Small intestine (tissue), 7 donors: Measurements from ENCODE around the gene ERCC1. TPM values are rescaled to one million over a fixed set of nuclear protein-coding genes. Genes with fewer than 3 reads are reported as not detected.
A peak's percentile ranks its signal among the peaks of the same experiment; 100 is the strongest.
"Not testable (repeated sequence)": the region's sequence is repeated elsewhere in the genome, so short reads cannot be mapped to it uniquely, and the experiment has no call there.

Source experiments
- DNase-seq, 2 donors: peaks; one replicate each; pipeline versions ENCODE4 v3.0.0 to v3.0.0-alpha.2; 2013
- FAIRE-seq: peaks from 2 replicates; lab custom pipeline; 2012; peaks lifted over from hg19 to GRCh38; lab: Jason Lieb, UNC
- H3K27ac ChIP-seq, 3 donors: one replicate each; pipeline ENCODE4 v1.5.1; 2013; ENCODE audit warnings: low read length in 2 of 3, mild to moderate bottlenecking in 2 of 3, control low read depth in 1 of 3, inconsistent platforms in 1 of 3, low read depth in 1 of 3, moderate library complexity in 1 of 3
- H3K27me3 ChIP-seq, 3 donors: one replicate each; pipeline ENCODE4 v1.6.1; 2013; ENCODE audit warnings: low read length in 3 of 3, inconsistent platforms in 1 of 3; ENCODE audit not compliant: control insufficient read depth in 3 of 3, insufficient read depth in 3 of 3
- H3K36me3 ChIP-seq, 3 donors: one replicate each; pipeline ENCODE4 v1.6.1; 2013; ENCODE audit warnings: low read length in 3 of 3, inconsistent platforms in 1 of 3, low read depth in 1 of 3, mild to moderate bottlenecking in 1 of 3, moderate library complexity in 1 of 3; ENCODE audit not compliant: control insufficient read depth in 3 of 3, insufficient read depth in 2 of 3
- H3K4me1 ChIP-seq, 3 donors: one replicate each; pipeline ENCODE4 v1.6.1; 2013; ENCODE audit warnings: low read length in 2 of 3, inconsistent platforms in 1 of 3, low read depth in 1 of 3, mild to moderate bottlenecking in 1 of 3, moderate library complexity in 1 of 3; ENCODE audit not compliant: control insufficient read depth in 3 of 3, insufficient read depth in 2 of 3
- H3K4me3 ChIP-seq, 3 donors: one replicate each; pipeline ENCODE4 v1.5.1; 2013; ENCODE audit warnings: low read length in 3 of 3, control low read depth in 1 of 3, inconsistent platforms in 1 of 3, low read depth in 1 of 3, mild to moderate bottlenecking in 1 of 3, moderate library complexity in 1 of 3
- H3K9me3 ChIP-seq, 2 donors: one replicate each; pipeline ENCODE4 v1.6.1; 2013; ENCODE audit warnings: low read depth in 1 of 2, low read length in 1 of 2; ENCODE audit not compliant: control insufficient read depth in 2 of 2, insufficient read depth in 1 of 2
- WGBS, 3 donors: extraction: QIAGEN DNeasy Blood & Tissue Kit; methylation state at CpG; one replicate each; pipeline ENCODE4 v1.1.7; 2013; 5-methylcytosine and 5-hydroxymethylcytosine counted together
- polyA plus RNA-seq, 4 donors: library from polyadenylated mRNA; stranded (reverse) in 3 of 4; unstranded in 1 of 4; fragments of 200-250 nt in 3 of 4; fragments of 120-200 nt in 1 of 4; gene quantifications; one replicate each; pipeline versions ENCODE4 v1.2.1 to v1.2.3, GENCODE V29; 2013
- donor health status: healthy with polysubstance abuse.
- donor health status: control.
- donor health status: control.
- donor health status: Bipolar disorder and iron deficiency.
- donor health status: healthy.

The ERCC1 gene
- polyA plus RNA-seq, 4 donors: 30.3 to 55.0 (median 37.5) TPM

DNA sequence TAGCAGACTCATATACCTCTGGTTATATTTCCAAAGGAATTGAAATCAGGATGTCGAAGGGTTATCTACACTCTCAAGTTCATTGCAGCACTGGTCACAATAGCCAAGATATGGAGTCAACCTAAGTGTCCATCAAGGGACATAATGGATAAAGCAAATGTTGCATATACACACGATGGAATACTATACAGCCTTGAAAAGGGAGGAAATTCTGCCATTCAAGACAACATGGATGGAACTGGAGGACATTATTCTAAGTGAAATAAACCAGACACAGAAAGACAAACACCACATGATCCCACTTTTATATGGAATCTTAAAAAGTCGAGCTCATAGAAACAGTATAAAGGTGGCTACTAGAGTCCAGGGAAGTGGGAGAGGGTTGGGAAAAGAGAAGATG, 13.6 kb upstream of the ERCC1 start:
- no peaks in the 10 kb centered on the region for H3K36me3 ChIP-seq
- FAIRE-seq: no peak
- no peak overlapping the region for H3K27ac ChIP-seq
- H3K27me3 ChIP-seq: no peaks in the 10 kb centered on the region
- 90 to 94% (median 91%) methylated on average over 3 of the region's 3 CpGs for WGBS, 3 donors
- H3K4me3 ChIP-seq: no peak overlapping the region
- no peaks in the 10 kb centered on the region for H3K9me3 ChIP-seq
- peaks cover 0 to 7% (median 0%) of the 10 kb centered on the region in 3 donors for H3K4me1 ChIP-seq
- DNase-seq: no peak

DNA sequence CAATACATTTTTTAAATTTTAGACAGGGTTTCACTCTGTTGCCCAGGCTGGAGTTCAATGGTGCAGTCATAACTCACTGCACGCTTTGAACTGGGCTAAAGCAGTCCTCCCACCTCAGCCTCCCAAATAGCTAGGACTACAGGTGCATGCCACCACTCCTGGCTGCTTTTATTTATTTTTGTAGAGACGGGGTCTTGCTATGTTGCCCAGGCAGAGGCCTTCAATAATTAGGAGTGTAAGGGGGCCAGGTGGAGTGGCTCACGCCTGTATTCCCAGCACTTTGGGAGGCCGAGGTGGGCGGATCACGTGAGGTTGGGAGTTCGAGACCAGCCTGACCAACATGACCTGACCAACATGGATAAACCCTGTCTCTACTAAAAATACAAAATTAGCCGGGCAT, 8.8 kb upstream of the ERCC1 start:
- H3K9me3 ChIP-seq, DNase-seq, H3K27ac ChIP-seq, FAIRE-seq, H3K4me1 ChIP-seq, H3K27me3 ChIP-seq, H3K36me3 ChIP-seq, H3K4me3 ChIP-seq: not testable (repeated sequence)
- WGBS, 3 donors: 82 to 95% (median 92%) methylated on average over 8 of the region's 8 CpGs

DNA sequence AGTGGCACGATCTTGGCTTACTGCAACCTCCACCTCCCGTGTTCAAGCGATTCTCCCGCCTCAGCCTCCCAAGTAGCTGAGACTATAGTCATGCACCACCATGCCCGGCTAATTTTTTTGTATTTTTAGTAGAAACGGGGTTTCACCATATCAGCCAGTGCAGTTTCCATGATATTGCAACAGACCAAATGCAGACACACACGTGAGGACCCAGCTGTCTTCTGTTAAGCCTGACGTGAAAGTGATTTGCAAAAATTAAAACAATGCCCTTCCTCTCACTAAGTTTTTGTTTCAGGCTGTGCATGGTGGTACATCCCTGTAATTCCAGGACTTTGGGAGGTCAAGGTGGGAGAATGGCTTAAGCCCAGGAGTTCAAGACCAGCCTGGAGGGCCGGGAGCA, 7.3 kb upstream of the ERCC1 start:
- not testable (repeated sequence) for H3K27me3 ChIP-seq, H3K4me3 ChIP-seq, H3K9me3 ChIP-seq, DNase-seq, H3K27ac ChIP-seq, H3K4me1 ChIP-seq, FAIRE-seq, H3K36me3 ChIP-seq
- WGBS, 3 donors: 46 to 60% (median 55%) methylated on average over 9 of the region's 9 CpGs

DNA sequence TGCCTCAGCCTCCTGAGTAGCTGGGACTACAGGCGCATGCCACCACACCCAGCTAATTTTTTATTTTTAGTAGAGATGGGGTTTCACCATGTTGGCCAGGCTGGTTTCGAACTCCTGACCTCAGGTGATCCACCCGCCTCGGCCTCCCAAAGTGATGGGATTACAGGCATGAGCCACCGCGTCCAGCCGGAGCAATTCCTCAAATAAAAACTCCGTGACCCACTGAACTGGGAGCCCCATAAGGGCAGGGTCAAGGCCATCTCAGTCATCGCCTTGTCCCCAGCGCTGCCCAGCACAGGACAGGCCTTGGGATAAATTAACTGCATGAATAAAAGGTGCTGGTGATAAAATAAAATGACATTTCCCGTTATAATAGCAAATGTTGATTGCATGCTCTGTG, 6.2 kb upstream of the ERCC1 start:
- not testable (repeated sequence) for H3K4me3 ChIP-seq, H3K27ac ChIP-seq, H3K36me3 ChIP-seq, H3K4me1 ChIP-seq, DNase-seq, FAIRE-seq, H3K9me3 ChIP-seq, H3K27me3 ChIP-seq
- 43 to 73% (median 63%) methylated on average over 11 of the region's 11 CpGs for WGBS, 3 donors

DNA sequence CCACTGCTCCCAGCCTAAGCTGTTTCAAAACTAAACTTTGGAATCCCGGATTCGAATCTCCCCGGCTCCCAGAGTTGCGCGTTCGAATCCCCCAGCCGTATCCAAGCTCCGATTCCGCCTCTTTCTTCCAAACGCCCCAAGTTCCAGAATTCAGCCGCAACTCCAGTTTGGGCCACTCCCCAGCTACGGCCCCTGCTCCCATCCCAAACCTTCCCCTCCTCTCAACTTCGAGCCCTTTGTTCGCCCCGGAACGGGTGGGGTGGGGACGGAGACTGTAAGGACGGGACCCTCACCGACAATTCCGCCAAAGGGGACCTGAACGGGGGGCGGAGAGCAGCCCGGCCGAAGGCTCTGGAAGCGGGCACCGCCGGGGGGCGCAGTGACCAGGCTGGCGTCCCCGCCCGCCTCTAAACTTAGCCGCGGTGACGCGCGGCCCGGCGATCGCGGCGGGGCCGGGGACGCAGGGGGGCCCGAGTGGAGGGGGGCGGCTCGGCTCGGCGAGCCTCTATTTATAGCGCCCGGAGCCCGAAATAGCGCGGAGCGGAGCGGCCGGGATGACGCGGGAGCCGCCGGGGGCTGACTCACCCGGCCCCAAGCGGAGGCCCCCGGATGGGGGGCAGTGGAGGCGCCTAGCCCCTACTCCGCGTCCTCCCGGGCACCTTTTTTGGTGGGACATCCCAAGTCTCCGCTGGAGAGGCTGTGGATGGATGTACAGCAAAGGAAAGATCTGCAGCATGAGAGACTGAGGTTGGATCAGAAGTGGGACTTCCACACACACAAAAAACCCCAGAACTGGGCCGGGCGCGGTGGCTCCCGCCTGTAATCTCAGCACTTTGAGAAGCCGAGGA, 4.9 kb upstream of the ERCC1 start:
- peak overlapping the region in 2 of 3 donors; percentile 11 to 75 for H3K27ac ChIP-seq
- H3K4me1 ChIP-seq: peaks cover 0 to 19% (median 3%) of the 10 kb centered on the region in 3 donors
- FAIRE-seq: no peak
- no peaks in the 10 kb centered on the region for H3K36me3 ChIP-seq
- WGBS, 3 donors: 3 to 4% (median 3%) methylated on average over 68 to 73 of the region's 73 CpGs
- peak in 1 of 2 donors; percentile 44 for DNase-seq
- H3K9me3 ChIP-seq: no peaks in the 10 kb centered on the region
- peaks cover 0 to 8% (median 0%) of the 10 kb centered on the region in 3 donors for H3K27me3 ChIP-seq
- peak overlapping the region; percentile 13 to 40 (median 37) for H3K4me3 ChIP-seq

DNA sequence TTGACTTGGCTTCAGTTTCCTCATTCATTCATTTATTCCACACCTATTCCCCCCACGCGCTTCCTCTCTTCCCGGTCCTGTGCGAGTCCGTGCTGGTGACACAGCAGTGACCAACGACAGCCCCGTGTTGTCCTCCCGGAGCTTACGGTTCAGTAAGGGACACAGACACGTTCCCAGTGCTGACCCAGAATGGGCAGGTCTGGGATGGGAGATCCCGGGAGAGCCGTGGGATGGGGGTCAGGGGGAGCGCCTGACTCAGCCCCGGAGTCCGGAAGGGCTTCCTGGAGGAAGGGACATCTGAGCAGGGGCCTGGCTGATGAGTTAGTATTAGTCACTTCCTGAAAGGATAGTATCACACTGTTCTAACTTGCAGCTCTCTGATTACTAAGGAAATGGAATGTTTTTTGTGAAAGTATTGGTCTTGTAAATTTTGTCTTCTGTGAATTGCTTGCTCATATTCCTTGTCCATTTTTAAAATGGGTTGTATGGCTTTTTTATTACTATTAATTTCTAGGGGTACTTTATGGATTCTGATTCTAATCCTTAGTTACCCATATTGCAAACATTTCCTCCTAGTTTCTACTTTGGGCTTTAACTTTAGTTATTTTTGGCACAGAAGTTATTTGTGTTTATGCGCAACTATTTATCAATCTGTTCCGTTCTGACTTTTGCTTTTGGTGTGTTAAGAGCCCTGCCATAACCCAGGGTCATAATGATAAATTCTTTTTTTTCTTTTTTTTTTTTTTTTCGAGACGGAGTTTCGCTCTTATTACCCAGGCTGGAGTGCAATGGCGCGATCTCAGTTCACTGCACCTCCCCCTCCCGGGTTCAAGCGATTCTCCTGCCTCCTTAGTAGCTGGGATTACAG, 708 bp upstream of the ERCC1 start:
- peaks cover 0 to 8% (median 0%) of the 10 kb centered on the region in 3 donors for H3K27me3 ChIP-seq
- peaks cover 0 to 27% (median 0%) of the 10 kb centered on the region in 3 donors for H3K36me3 ChIP-seq
- H3K4me3 ChIP-seq: peak overlapping the region; percentile 38 to 62 (median 61)
- WGBS, 3 donors: 4 to 17% (median 7%) methylated on average over 24 of the region's 24 CpGs
- H3K4me1 ChIP-seq: peaks cover 2 to 25% (median 7%) of the 10 kb centered on the region in 3 donors
- no peaks in the 10 kb centered on the region for H3K9me3 ChIP-seq
- DNase-seq (peak; percentile 76), FAIRE-seq (no peak)
- H3K27ac ChIP-seq: peak overlapping the region; percentile 91 to 98 (median 94)

DNA sequence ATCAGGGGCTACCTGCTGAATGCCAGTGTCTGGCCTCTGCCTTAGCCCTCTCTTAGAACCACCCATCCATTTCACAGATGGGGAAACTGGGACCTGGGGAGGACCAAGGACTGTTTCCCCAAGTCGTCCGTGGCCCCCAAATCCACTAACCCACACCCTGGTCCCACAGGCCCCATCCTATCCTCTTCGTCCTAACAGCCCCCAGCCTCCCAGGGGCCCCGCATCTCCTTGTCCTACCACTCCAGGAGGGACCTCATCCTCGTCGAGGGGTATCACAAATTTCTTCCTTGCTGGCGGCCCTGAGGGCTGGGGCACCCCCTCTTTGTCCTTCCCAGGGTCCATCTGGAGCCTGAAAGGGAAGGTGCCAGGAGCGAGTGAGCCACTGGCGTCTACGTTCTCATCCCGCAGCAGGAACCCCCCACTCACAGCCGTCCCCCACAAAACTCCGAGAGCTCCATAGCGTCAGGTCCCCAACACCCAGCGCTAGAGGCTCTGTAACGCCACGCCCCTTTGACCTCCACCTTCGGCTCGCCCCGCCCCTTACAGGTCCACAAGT, 606 bp downstream of the ERCC1 start:
- WGBS, 3 donors: 11 to 14% (median 12%) methylated on average over 20 of the region's 20 CpGs
- peak overlapping the region; percentile 38 to 62 (median 61) for H3K4me3 ChIP-seq
- DNase-seq (no peak), FAIRE-seq (no peak)
- no peaks in the 10 kb centered on the region for H3K27me3 ChIP-seq
- peak overlapping the region; percentile 74 to 98 (median 94) for H3K27ac ChIP-seq
- H3K36me3 ChIP-seq: peaks cover 0 to 39% (median 0%) of the 10 kb centered on the region in 3 donors
- H3K9me3 ChIP-seq: no peaks in the 10 kb centered on the region
- peaks cover 2 to 21% (median 7%) of the 10 kb centered on the region in 3 donors for H3K4me1 ChIP-seq

DNA sequence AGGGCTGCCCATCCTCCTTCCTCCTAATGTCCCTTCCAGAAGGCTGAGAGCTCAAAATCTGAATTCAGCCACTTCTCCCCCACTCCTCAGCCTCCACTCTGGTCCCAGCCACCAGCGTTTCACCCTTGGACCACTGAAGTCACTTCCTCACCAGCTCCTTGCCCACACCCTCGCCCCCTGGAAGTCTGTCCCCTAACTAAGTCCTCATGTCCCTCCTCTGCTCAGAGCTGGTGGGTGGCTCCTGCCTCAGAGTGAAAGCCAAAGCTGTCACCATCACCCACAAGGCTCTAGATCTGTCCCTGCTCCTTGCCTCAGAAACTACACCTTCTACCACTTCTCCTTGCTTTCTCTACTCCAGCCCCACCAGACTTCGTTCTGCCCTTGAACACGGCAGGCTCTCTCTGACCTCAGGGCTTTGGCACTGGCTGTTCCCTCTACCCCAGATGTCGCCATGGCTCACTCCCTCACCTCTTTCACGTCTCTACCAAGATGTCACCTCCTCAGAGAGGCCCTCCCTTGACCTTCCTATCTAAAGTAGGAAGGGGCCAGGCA, 1.7 kb downstream of the ERCC1 start:
- H3K27ac ChIP-seq: peak overlapping the region in 1 of 3 donors; percentile 50
- H3K4me3 ChIP-seq: no peak overlapping the region
- H3K4me1 ChIP-seq: peaks cover 2 to 19% (median 7%) of the 10 kb centered on the region in 3 donors
- peaks cover 0 to 49% (median 0%) of the 10 kb centered on the region in 3 donors for H3K36me3 ChIP-seq
- no peaks in the 10 kb centered on the region for H3K9me3 ChIP-seq
- WGBS, 3 donors: 87 to 92% (median 89%) methylated on average over 6 of the region's 6 CpGs
- DNase-seq: no peak
- no peaks in the 10 kb centered on the region for H3K27me3 ChIP-seq
- FAIRE-seq: no peak
